HG03354 (cell line): Measurements from ENCODE around the gene RET.

Experiments used
- ATAC-seq: cut with Tn5 transposase; IDR thresholded peaks from one replicate; pipeline ENCODE4 v1.9.1; 2021; ENCODE audit warnings: mild to moderate bottlenecking; ENCODE audit not compliant: unreplicated experiment, poor library complexity, severe bottlenecking

Gene RET

GRCh38 chr10:43059828-43060227 lies 17.0 kb upstream of the RET start:
- no peak for ATAC-seq

- ATAC-seq: no peak
Observed at GRCh38 chr10:43060291-43060690, 16.6 kb upstream of the RET start.

GRCh38 chr10:43061331-43061730 lies 15.5 kb upstream of the RET start:
- ATAC-seq: no peak

- ATAC-seq: no peak
Observed at GRCh38 chr10:43061760-43062159, 15.1 kb upstream of the RET start.

- ATAC-seq: no peak
Observed at GRCh38 chr10:43062402-43063160, 14.3 kb upstream of the RET start.

GRCh38 chr10:43064331-43065075 lies 12.4 kb upstream of the RET start:
- no peak for ATAC-seq

- no peak for ATAC-seq
Observed at GRCh38 chr10:43065234-43065633, 11.6 kb upstream of the RET start.

- ATAC-seq: no peak
Observed at GRCh38 chr10:43065761-43066160, 11.1 kb upstream of the RET start.

- ATAC-seq: no peak
Observed at GRCh38 chr10:43066481-43066880, 10.4 kb upstream of the RET start.

GRCh38 chr10:43067391-43068135 lies 9.3 kb upstream of the RET start:
- no peak for ATAC-seq

- no peak for ATAC-seq
Observed at GRCh38 chr10:43068136-43068395, 8.8 kb upstream of the RET start.

GRCh38 chr10:43068471-43069210 lies 8.2 kb upstream of the RET start:
- no peak for ATAC-seq

- ATAC-seq: no peak
Observed at GRCh38 chr10:43069211-43069515, 7.7 kb upstream of the RET start.

- ATAC-seq: no peak
Observed at GRCh38 chr10:43069579-43069978, 7.3 kb upstream of the RET start.

GRCh38 chr10:43070121-43071085 lies 6.5 kb upstream of the RET start:
- ATAC-seq: no peak

- no peak for ATAC-seq
Observed at GRCh38 chr10:43071865-43072650, 4.8 kb upstream of the RET start.

GRCh38 chr10:43073191-43073590 lies 3.7 kb upstream of the RET start:
- no peak for ATAC-seq

- no peak for ATAC-seq
Observed at GRCh38 chr10:43073721-43074120, 3.1 kb upstream of the RET start.

GRCh38 chr10:43074409-43074808 lies 2.5 kb upstream of the RET start:
- no peak for ATAC-seq
